A673 (cell line): Measurements from ENCODE around the gene ZIC4.

Experiments used
- CTCF ChIP-seq: fragments of 300-800, 200-600 bp; sonication (generic); conservative IDR thresholded peaks from 2 replicates; pipeline ENCODE4 v1.5.1; 2017; ENCODE audit warnings: low read depth, mild to moderate bottlenecking, antibody characterized with exemption, low read length, moderate library complexity, mixed read lengths
- EZH2 ChIP-seq: fragments of 200-600 bp; sonication (generic); IDR thresholded peaks from 2 replicates; pipeline ENCODE4 v1.6.1; 2017; ENCODE audit warnings: borderline replicate concordance, low read depth, mild to moderate bottlenecking, mixed read lengths, antibody characterized with exemption, low read length; ENCODE audit not compliant: poor library complexity, severe bottlenecking

- TF ChIP-seq CTCF, result no peak
- TF ChIP-seq EZH2, result peak; percentile 89
Measured at GRCh38 chr3:147422601-147423536, 16.5 kb upstream of the ZIC4 start.
